PC-3 (cell line): ENCODE measurements around the gene TPM3. TPM values are rescaled to one million over a fixed set of nuclear protein-coding genes. Genes with fewer than 3 reads are reported as not detected.
A peak's percentile ranks its signal among the peaks of the same experiment; 100 is the strongest.

Experiments
- ATAC-seq: fragments of 200-7000 bp; cut with Tn5 transposase; 2 replicates; pipeline ENCODE4 v1.9.1; 2020; ENCODE audit warnings: mild to moderate bottlenecking, moderate library complexity
- BruUV-seq: library from RNA; stranded (reverse); fragments of 400-500 nt; replicated peaks from 2 replicates; lab custom pipeline; 2021; lab: Mats Ljungman, UMichigan
- CTCF ChIA-PET: fragments of 300-600 bp; sonication (Branson Sonifier 250); formaldehyde crosslinking; loops from one replicate; lab custom pipeline; 2022; ENCODE audit warnings: antibody characterized with exemption; lab: Charles Lee
- POLR2A ChIA-PET: fragments of 300-600 bp; sonication (Branson Sonifier 250); formaldehyde crosslinking; loops from one replicate; lab custom pipeline; 2022; ENCODE audit warnings: antibody characterized with exemption; ENCODE audit not compliant: unreplicated experiment; lab: Charles Lee
- DNase-seq: peaks from one replicate; pipeline ENCODE4 v3.0.0-alpha.2; 2015
- H2AFZ ChIP-seq: fragments of 300-600 bp; sonication (generic); 2 replicates; pipeline ENCODE4 v1.6.0; 2016; ENCODE audit warnings: antibody characterized with exemption, low read length
- H3F3A ChIP-seq: fragments of 300-600 bp; sonication (generic); one replicate; pipeline ENCODE4 v1.6.0; 2017; ENCODE audit warnings: antibody characterized with exemption, low read length, control low read depth, mild to moderate bottlenecking; ENCODE audit not compliant: unreplicated experiment
- H3K27ac ChIP-seq: fragments of 300-600 bp; sonication (generic); 2 replicates; pipeline ENCODE4 v1.5.1; 2016; ENCODE audit warnings: mild to moderate bottlenecking, low read length
- H3K27me3 ChIP-seq: fragments of 300-600 bp; sonication (generic); 2 replicates; pipeline ENCODE4 v1.6.1; 2016; ENCODE audit warnings: low read length, mixed read lengths
- H3K36me3 ChIP-seq: fragments of 300-600 bp; sonication (generic); 2 replicates; pipeline ENCODE4 v1.6.1; 2016; ENCODE audit warnings: low read depth, mixed run types, low read length, mixed read lengths
- H3K4me1 ChIP-seq: fragments of 300-600 bp; sonication (generic); 2 replicates; pipeline ENCODE4 v1.5.1; 2016; ENCODE audit warnings: low read length; ENCODE audit not compliant: insufficient read depth
- H3K4me2 ChIP-seq: fragments of 300-600 bp; sonication (generic); 2 replicates; pipeline ENCODE4 v1.6.0; 2016; ENCODE audit warnings: low read length
- H3K4me3 ChIP-seq: fragments of 300-600 bp; sonication (generic); 2 replicates; pipeline ENCODE4 v1.5.1; 2016; ENCODE audit warnings: mild to moderate bottlenecking, low read length, mixed read lengths
- H3K79me2 ChIP-seq: fragments of 300-600 bp; sonication (generic); 2 replicates; pipeline ENCODE4 v1.6.1; 2017; ENCODE audit warnings: low read length, mixed read lengths
- H3K9ac ChIP-seq: fragments of 300-600 bp; sonication (generic); 2 replicates; pipeline ENCODE4 v1.6.0; 2016; ENCODE audit warnings: mild to moderate bottlenecking, low read length
- H3K9me2 ChIP-seq: fragments of 300-600 bp; sonication (generic); replicated peaks from 2 replicates; pipeline ENCODE4 v1.6.1; 2016; ENCODE audit warnings: mixed run types, low read length, mixed read lengths
- H3K9me3 ChIP-seq: fragments of 300-600 bp; sonication (generic); 2 replicates; pipeline ENCODE4 v1.6.1; 2016; ENCODE audit warnings: low read length, mixed read lengths
- H4K20me1 ChIP-seq: fragments of 300-600 bp; sonication (generic); 2 replicates; pipeline ENCODE4 v1.6.1; 2016; ENCODE audit warnings: low read length, mixed read lengths
- CTCF ChIP-seq: fragments of 300-600 bp; sonication (generic); conservative IDR thresholded peaks from 2 replicates; pipeline ENCODE4 v1.5.1; 2017; ENCODE audit warnings: antibody characterized with exemption, low read depth, mild to moderate bottlenecking, low read length
- EZH2 ChIP-seq: fragments of 300-600 bp; sonication (generic); IDR thresholded peaks from one replicate; pipeline ENCODE4 v1.6.1; 2017; ENCODE audit warnings: antibody characterized with exemption, mild to moderate bottlenecking, low read length; ENCODE audit not compliant: unreplicated experiment
- EZH2phosphoT487 ChIP-seq: fragments of 300-600 bp; sonication (generic); IDR thresholded peaks from 2 replicates; pipeline ENCODE4 v1.6.1; 2018; ENCODE audit warnings: mild to moderate bottlenecking, antibody characterized with exemption, low read length, borderline replicate concordance
- intact Hi-C: fragments of 100-400 bp; cut with micrococcal nuclease; formaldehyde crosslinking; loops from 2 replicates; pipeline ENCODE4 v1.9.0; 2023
- total RNA-seq: library from RNA; depleted of rRNA; stranded (reverse); fragments of >200 nt; gene quantifications from 2 replicates; pipeline ENCODE4 v1.2.3, GENCODE V29; 2014

The TPM3 gene
- total RNA-seq, 1 experiment from 2014 or later, result 428 TPM

- Histone ChIP-seq H3K4me2 (peak overlapping the region; percentile 91), H3K4me3 (peak overlapping the region; percentile 84; the same call in 1 of the 2 replicates), H2AFZ (no peak overlapping the region), H3K9ac (no peak overlapping the region), H4K20me1 (peaks cover 42% of the 10 kb centered on the region), H3K36me3 (peaks cover 37% of the 10 kb centered on the region), H3K9me3 (no peaks in the 10 kb centered on the region), H3K9me2 (no peaks in the 10 kb centered on the region), H3K27me3 (no peaks in the 10 kb centered on the region), H3K27ac (no peak overlapping the region), H3F3A (no peaks in the 10 kb centered on the region), H3K79me2 (peaks cover 84% of the 10 kb centered on the region), H3K4me1 (peaks cover 32% of the 10 kb centered on the region)
- intact Hi-C loops, result no loop called here
- no peak for TF ChIP-seq EZH2
- no peak for TF ChIP-seq CTCF
- TF ChIP-seq EZH2phosphoT487, result no peak
- ChIA-PET POLR2A (no interaction called here), CTCF (no interaction called here)
- no peak for ATAC-seq
- no TSS peak for BruUV-seq
- no peak for DNase-seq
Measured at GRCh38 chr1:154223621-154224020, 31.7 kb upstream of the TPM3 start.

GRCh38 chr1:154222918-154223317, 31.0 kb upstream of the TPM3 start:
- intact Hi-C loops, result no loop called here
- no peak for DNase-seq

More at GRCh38 chr1:154222918-154223317, 31.0 kb upstream of the TPM3 start:
- H3K4me2 ChIP-seq, result peak overlapping the region; percentile 91
- no peaks in the 10 kb centered on the region for H3K9me2 ChIP-seq
- no TSS peak for BruUV-seq
- H3F3A ChIP-seq, result no peaks in the 10 kb centered on the region
- ATAC-seq, result no peak
- peaks cover 40% of the 10 kb centered on the region for H3K36me3 ChIP-seq
- peaks cover 42% of the 10 kb centered on the region for H4K20me1 ChIP-seq
- no peak overlapping the region for H2AFZ ChIP-seq
- no peak for TF ChIP-seq CTCF
- no peak for TF ChIP-seq EZH2
- TF ChIP-seq EZH2phosphoT487, result no peak
- peak overlapping the region; percentile 84 for H3K4me3 ChIP-seq
- H3K4me1 ChIP-seq, result peaks cover 39% of the 10 kb centered on the region
- POLR2A ChIA-PET, result no interaction called here
- no peaks in the 10 kb centered on the region for H3K27me3 ChIP-seq
- CTCF ChIA-PET, result no interaction called here
- H3K79me2 ChIP-seq, result peaks cover 91% of the 10 kb centered on the region
- H3K27ac ChIP-seq, result no peak overlapping the region
- H3K9ac ChIP-seq, result peak overlapping the region; percentile 99; the same call in 1 of the 2 replicates
- no peaks in the 10 kb centered on the region for H3K9me3 ChIP-seq
